HG03280 (cell line): Measurements from ENCODE around the gene DLG2.

Source experiments
- ATAC-seq: cut with Tn5 transposase; IDR thresholded peaks from one replicate; pipeline ENCODE4 v1.9.1; 2021; ENCODE audit warnings: mild to moderate bottlenecking, moderate library complexity; ENCODE audit not compliant: unreplicated experiment

Gene DLG2

GRCh38 chr11:83681906-83682610 lies 1945.1 kb downstream of the DLG2 start:
- no peak for ATAC-seq

GRCh38 chr11:83681031-83681781 lies 1945.9 kb downstream of the DLG2 start:
- peak; percentile 62 for ATAC-seq

GRCh38 chr11:83680321-83680720 lies 1946.8 kb downstream of the DLG2 start:
- no peak for ATAC-seq

- ATAC-seq: no peak
These were observed 1948.1 kb downstream of the DLG2 start for GRCh38 chr11:83678831-83679584.

GRCh38 chr11:83677730-83678129 lies 1949.4 kb downstream of the DLG2 start:
- no peak for ATAC-seq

- no peak for ATAC-seq
These were observed 1951.0 kb downstream of the DLG2 start for GRCh38 chr11:83676056-83676601.

- no peak for ATAC-seq
These were observed 1952.8 kb downstream of the DLG2 start for GRCh38 chr11:83674102-83674896.

- no peak for ATAC-seq
These were observed 1955.9 kb downstream of the DLG2 start for GRCh38 chr11:83671289-83671688.

- no peak for ATAC-seq
These were observed 1961.0 kb downstream of the DLG2 start for GRCh38 chr11:83666149-83666548.

- no peak for ATAC-seq
These were observed 1963.2 kb downstream of the DLG2 start for GRCh38 chr11:83663988-83664387.

- no peak for ATAC-seq
These were observed 1963.7 kb downstream of the DLG2 start for GRCh38 chr11:83663446-83663845.

- no peak for ATAC-seq
These were observed 1964.7 kb downstream of the DLG2 start for GRCh38 chr11:83662494-83662893.

- ATAC-seq: no peak
These were observed 1965.4 kb downstream of the DLG2 start for GRCh38 chr11:83661491-83662350.

GRCh38 chr11:83659466-83659865 lies 1967.7 kb downstream of the DLG2 start:
- no peak for ATAC-seq

- no peak for ATAC-seq
These were observed 1970.3 kb downstream of the DLG2 start for GRCh38 chr11:83656796-83657330.

GRCh38 chr11:83655976-83656375 lies 1971.2 kb downstream of the DLG2 start:
- no peak for ATAC-seq

GRCh38 chr11:83649528-83649855 lies 1977.7 kb downstream of the DLG2 start:
- no peak for ATAC-seq

GRCh38 chr11:83648610-83649527 lies 1978.3 kb downstream of the DLG2 start:
- no peak for ATAC-seq
